Ureter (tissue), 1 donor: ENCODE results near the gene KIF25. TPM values are rescaled to one million over a fixed set of nuclear protein-coding genes. Genes with fewer than 3 reads are reported as not detected.
A peak's percentile ranks its signal among the peaks of the same experiment; 100 is the strongest.

Experiments
- DNase-seq: peaks from one replicate; pipeline ENCODE4 v3.0.0-alpha.2; 2020; ENCODE audit warnings: low spot score
- total RNA-seq: library from RNA; stranded (reverse); gene quantifications from one replicate; pipeline ENCODE4 v1.2.4, GENCODE V29; 2023
- donor health status: DM: yes; HTN: yes; CAD: no.

KIF25 gene
- total RNA-seq, 1 donor from 2014 or later = not detected

GRCh38 chr6:168087436-168088160 is 90.1 kb downstream of the KIF25 start:
- no peak for DNase-seq

- DNase-seq = peak; percentile 59
Measured at GRCh38 chr6:168088161-168089053, 90.9 kb downstream of the KIF25 start.

GRCh38 chr6:168089186-168090063 is 92.0 kb downstream of the KIF25 start:
- no peak for DNase-seq

- no peak for DNase-seq
Measured at GRCh38 chr6:168090064-168090690, 92.7 kb downstream of the KIF25 start.

GRCh38 chr6:168090706-168091105 is 93.2 kb downstream of the KIF25 start:
- no peak for DNase-seq

GRCh38 chr6:168091381-168092264 is 94.2 kb downstream of the KIF25 start:
- DNase-seq = no peak

GRCh38 chr6:168092541-168092940 is 95.1 kb downstream of the KIF25 start:
- DNase-seq = no peak

- DNase-seq = no peak
Measured at GRCh38 chr6:168093071-168093505, 95.6 kb downstream of the KIF25 start.

GRCh38 chr6:168093634-168094033 is 96.2 kb downstream of the KIF25 start:
- DNase-seq = no peak

Other genes with a start within 250 kb of the KIF25 start
- gene AFDN, start 170.8 kb upstream of the KIF25 start, total RNA-seq = 168 TPM
- 0.52 TPM for gene FRMD1, start 81.5 kb downstream of the KIF25 start, total RNA-seq